Panc1 (cell line): ENCODE results near the gene DLGAP4. TPM values are rescaled to one million over a fixed set of nuclear protein-coding genes. Genes with fewer than 3 reads are reported as not detected.
A peak's percentile ranks its signal among the peaks of the same experiment; 100 is the strongest.

ENCODE experiments used
- ATAC-seq: fragments of 200-7000 bp; cut with Tn5 transposase; 2 replicates; pipeline ENCODE4 v1.9.1; 2020; ENCODE audit warnings: mild to moderate bottlenecking, moderate library complexity
- BruUV-seq: library from RNA; stranded (reverse); fragments of 400-500 nt; replicated peaks from 2 replicates; lab custom pipeline; 2021; lab: Mats Ljungman, UMichigan
- CTCF ChIA-PET: fragments of 300-600 bp; sonication (Branson Sonifier 250); formaldehyde crosslinking; loops from one replicate; lab custom pipeline; 2022; ENCODE audit warnings: antibody characterized with exemption; lab: Charles Lee
- POLR2A ChIA-PET: fragments of 300-600 bp; sonication (Branson Sonifier 250); formaldehyde crosslinking; loops from one replicate; lab custom pipeline; 2022; ENCODE audit warnings: antibody characterized with exemption; lab: Charles Lee
- DNase-seq: peaks from one replicate; pipeline ENCODE4 v3.0.0-alpha.2; 2010; ENCODE audit warnings: low read depth, low spot score
- H3K27ac ChIP-seq: 2 replicates; pipeline ENCODE4 v1.5.1; 2011; ENCODE audit warnings: mild to moderate bottlenecking, low read length, inconsistent platforms
- H3K27me3 ChIP-seq: fragments of 200-500 bp; sonication (Bioruptor generic); 2 replicates; pipeline ENCODE4 v1.6.0; 2014; ENCODE audit warnings: low read length, inconsistent platforms; ENCODE audit not compliant: control insufficient read depth, insufficient read depth
- H3K36me3 ChIP-seq: fragments of 200-500 bp; sonication (Bioruptor generic); 2 replicates; pipeline ENCODE4 v1.5.1; 2014; ENCODE audit warnings: inconsistent platforms, mild to moderate bottlenecking, low read length, moderate library complexity; ENCODE audit not compliant: control insufficient read depth, insufficient read depth
- H3K4me1 ChIP-seq: 2 replicates; pipeline ENCODE4 v1.5.1; 2011; ENCODE audit warnings: inconsistent platforms, mild to moderate bottlenecking, low read length, moderate library complexity; ENCODE audit not compliant: control insufficient read depth, insufficient read depth
- H3K4me3 ChIP-seq, 2 experiments: 2 replicates each; pipeline ENCODE4 v1.5.1; 2011 to 2012; ENCODE audit warnings: low read depth in 2 of 2, low read length in 2 of 2, mild to moderate bottlenecking in 2 of 2, inconsistent platforms in 1 of 2, moderate library complexity in 1 of 2
- H3K9me3 ChIP-seq: fragments of 200-500 bp; sonication (Bioruptor generic); 2 replicates; pipeline ENCODE4 v1.5.1; 2014; ENCODE audit warnings: low read depth, mild to moderate bottlenecking, inconsistent platforms, low read length, moderate library complexity; ENCODE audit not compliant: control insufficient read depth, insufficient read depth
- CTCF ChIP-seq: fragments of 450-650 bp; IDR thresholded peaks from 2 replicates; pipeline ENCODE4 v1.5.1; 2017; ENCODE audit warnings: mild to moderate bottlenecking
- POLR2AphosphoS5 ChIP-seq: IDR thresholded peaks from 2 replicates; pipeline ENCODE4 v1.6.1; 2012; ENCODE audit warnings: mild to moderate bottlenecking, low read depth, low read length, moderate library complexity
- SIN3A ChIP-seq: IDR thresholded peaks from 2 replicates; pipeline ENCODE4 v1.6.1; 2012; ENCODE audit warnings: low read depth, mild to moderate bottlenecking, low read length, moderate library complexity, borderline replicate concordance; ENCODE audit not compliant: insufficient read depth
- TCF7L2 ChIP-seq: IDR thresholded peaks from 2 replicates; pipeline ENCODE4 v1.6.1; 2011; ENCODE audit warnings: mild to moderate bottlenecking, low read depth, low read length, inconsistent platforms
- in situ Hi-C: cut with HindIII; loops from 2 replicates; pipeline ENCODE4 v1.10.0; 2016; ENCODE audit warnings: low sequenced_read_pairs, low pct_unique_long_range_greater_than_20kb
- intact Hi-C: fragments of 100-400 bp; cut with micrococcal nuclease; formaldehyde crosslinking; loops from one replicate; pipeline ENCODE4 v1.10.0; 2022; ENCODE audit not compliant: unreplicated experiment
- total RNA-seq: library from RNA; stranded (reverse); gene quantifications from one replicate; pipeline ENCODE4 v1.2.1, GENCODE V29; 2021; ENCODE audit not compliant: unreplicated experiment
- TF ChIP-seq, protein P1 (sequence below), 2 experiments: IDR thresholded peaks; 2 replicates each; pipeline ENCODE4 v1.6.1; 2011 to 2012; ENCODE audit warnings: low read depth in 2 of 2, control low read depth in 1 of 2, low read length in 1 of 2, mild to moderate bottlenecking in 1 of 2, moderate library complexity in 1 of 2; ENCODE audit not compliant: insufficient read depth in 1 of 2

The DLGAP4 gene
- total RNA-seq, 1 experiment from 2014 or later, result 52.5 TPM

DNA sequence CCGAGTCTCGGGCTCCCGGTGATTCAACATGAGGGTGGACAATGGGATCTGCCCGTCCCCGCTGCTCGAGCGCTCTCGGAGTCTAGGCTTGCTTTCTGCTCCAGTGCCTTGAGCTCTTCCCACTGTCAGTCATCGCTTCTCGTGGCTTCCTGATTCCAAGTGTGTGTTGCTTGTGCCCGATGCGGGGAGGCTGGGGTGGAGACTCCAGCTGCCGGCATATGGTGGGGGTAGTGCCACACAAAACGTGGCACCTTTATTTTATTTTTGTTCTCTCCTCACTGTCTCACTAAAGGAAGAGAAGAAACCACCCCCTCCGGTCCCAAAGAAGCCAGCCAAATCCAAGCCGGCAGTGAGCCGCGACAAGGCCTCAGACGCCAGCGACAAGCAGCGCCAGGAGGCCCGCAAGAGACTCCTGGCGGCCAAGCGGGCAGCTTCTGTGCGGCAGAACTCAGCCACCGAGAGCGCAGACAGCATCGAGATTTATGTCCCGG lies 220.4 kb downstream of the DLGAP4 start:
- BruUV-seq, result no TSS peak
- Histone ChIP-seq H3K36me3 (peaks cover 2% of the 10 kb centered on the region; the same call in 1 of the 2 replicates), H3K4me1 (no peaks in the 10 kb centered on the region), H3K4me3 (no peak overlapping the region), H3K9me3 (no peaks in the 10 kb centered on the region), H3K27ac (no peak overlapping the region), H3K27me3 (no peaks in the 10 kb centered on the region)
- ATAC-seq, result no peak
- in situ Hi-C loops, result no loop called here
- no peak for DNase-seq
- ChIA-PET POLR2A (interaction anchor here (0.6 kb wide), 1 partner anchor 24 kb away, joined by 3 read pairs; no protein-coding TSS in a partner anchor), CTCF (no interaction called here)
- intact Hi-C loops, result no loop called here
- TF ChIP-seq CTCF, result no peak
- TF ChIP-seq, protein P1, sequence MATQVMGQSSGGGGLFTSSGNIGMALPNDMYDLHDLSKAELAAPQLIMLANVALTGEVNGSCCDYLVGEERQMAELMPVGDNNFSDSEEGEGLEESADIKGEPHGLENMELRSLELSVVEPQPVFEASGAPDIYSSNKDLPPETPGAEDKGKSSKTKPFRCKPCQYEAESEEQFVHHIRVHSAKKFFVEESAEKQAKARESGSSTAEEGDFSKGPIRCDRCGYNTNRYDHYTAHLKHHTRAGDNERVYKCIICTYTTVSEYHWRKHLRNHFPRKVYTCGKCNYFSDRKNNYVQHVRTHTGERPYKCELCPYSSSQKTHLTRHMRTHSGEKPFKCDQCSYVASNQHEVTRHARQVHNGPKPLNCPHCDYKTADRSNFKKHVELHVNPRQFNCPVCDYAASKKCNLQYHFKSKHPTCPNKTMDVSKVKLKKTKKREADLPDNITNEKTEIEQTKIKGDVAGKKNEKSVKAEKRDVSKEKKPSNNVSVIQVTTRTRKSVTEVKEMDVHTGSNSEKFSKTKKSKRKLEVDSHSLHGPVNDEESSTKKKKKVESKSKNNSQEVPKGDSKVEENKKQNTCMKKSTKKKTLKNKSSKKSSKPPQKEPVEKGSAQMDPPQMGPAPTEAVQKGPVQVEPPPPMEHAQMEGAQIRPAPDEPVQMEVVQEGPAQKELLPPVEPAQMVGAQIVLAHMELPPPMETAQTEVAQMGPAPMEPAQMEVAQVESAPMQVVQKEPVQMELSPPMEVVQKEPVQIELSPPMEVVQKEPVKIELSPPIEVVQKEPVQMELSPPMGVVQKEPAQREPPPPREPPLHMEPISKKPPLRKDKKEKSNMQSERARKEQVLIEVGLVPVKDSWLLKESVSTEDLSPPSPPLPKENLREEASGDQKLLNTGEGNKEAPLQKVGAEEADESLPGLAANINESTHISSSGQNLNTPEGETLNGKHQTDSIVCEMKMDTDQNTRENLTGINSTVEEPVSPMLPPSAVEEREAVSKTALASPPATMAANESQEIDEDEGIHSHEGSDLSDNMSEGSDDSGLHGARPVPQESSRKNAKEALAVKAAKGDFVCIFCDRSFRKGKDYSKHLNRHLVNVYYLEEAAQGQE (IDR thresholded peaks at IDR 0.05; ENCODE audit: insufficient read depth in 1 of 2, low read depth in 2 of 2, low read length in 1 of 2), result no peak
- TF ChIP-seq SIN3A, result no peak
- no peak for TF ChIP-seq TCF7L2
- no peak for TF ChIP-seq POLR2AphosphoS5

DNA sequence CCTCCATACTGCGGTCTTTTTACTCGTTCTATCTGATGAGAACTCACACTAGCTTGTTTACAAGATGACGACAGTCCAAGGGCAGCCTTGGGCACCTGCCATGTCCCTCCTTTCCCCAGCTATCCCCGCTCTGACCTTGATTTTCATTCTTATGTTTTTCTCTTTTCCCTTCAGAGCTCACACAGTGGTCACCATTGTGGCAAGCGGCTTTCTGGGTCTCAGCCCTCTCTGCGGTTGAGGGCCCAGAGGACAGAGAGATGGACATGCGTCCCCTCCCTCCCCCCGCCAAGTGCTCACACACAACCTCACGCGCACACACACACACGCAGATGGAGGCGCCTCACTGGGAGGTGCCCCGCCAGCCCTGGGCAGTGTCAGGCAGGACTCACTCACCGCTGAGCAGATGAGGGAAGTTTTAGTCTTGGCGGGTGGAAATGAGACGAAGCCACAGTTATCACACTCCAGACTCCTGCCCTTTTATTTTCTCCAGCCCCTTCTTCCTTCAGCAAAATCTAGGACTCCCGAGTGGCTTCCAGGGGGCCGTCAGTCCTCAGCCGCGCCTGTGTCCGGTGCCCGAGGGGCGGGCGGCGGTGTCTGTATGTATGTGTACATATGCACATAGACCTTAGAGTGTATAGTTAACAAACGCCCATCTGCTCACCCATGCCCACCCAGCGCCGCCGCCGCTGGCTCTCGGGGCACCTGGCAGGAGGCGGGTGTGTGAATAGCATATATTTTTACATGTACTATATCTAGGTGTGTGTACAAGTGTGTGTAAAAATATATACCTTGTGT lies 221.4 kb downstream of the DLGAP4 start:
- TSS peak; percentile 94 for BruUV-seq
- H3K27ac ChIP-seq, result no peak overlapping the region
- intact Hi-C loops, result no loop called here
- CTCF ChIA-PET, result no interaction called here
- no peak overlapping the region for H3K4me3 ChIP-seq
- H3K9me3 ChIP-seq, result no peaks in the 10 kb centered on the region
- DNase-seq, result no peak
- no peak for ATAC-seq
- in situ Hi-C loops, result no loop called here
- TF ChIP-seq TCF7L2 (no peak), POLR2AphosphoS5 (no peak), SIN3A (no peak), CTCF (no peak)
- TF ChIP-seq, protein P1 (IDR thresholded peaks at IDR 0.05; ENCODE audit: insufficient read depth in 1 of 2, low read depth in 2 of 2, low read length in 1 of 2), result no peak
- POLR2A ChIA-PET, result interaction anchor here (0.6 kb wide), 1 partner anchor 23 kb away, joined by 3 read pairs; no protein-coding TSS in a partner anchor
- H3K27me3 ChIP-seq, result no peaks in the 10 kb centered on the region
- peaks cover 2% of the 10 kb centered on the region; the same call in 1 of the 2 replicates for H3K36me3 ChIP-seq
- H3K4me1 ChIP-seq, result no peaks in the 10 kb centered on the region
